C4-2B (cell line): Measurements from ENCODE around the gene RGS4.
A peak's percentile ranks its signal among the peaks of the same experiment; 100 is the strongest.

Experiments used
- H3K27ac ChIP-seq: fragments of 450-650 bp; 2 replicates; pipeline ENCODE4 v1.5.1; 2017
- CTCF ChIP-seq: fragments of 450-650 bp; conservative IDR thresholded peaks from 2 replicates; pipeline ENCODE4 v1.5.1; 2017; ENCODE audit warnings: mild to moderate bottlenecking
- ZFX ChIP-seq: fragments of 450-650 bp; IDR thresholded peaks from 2 replicates; pipeline ENCODE4 v1.6.1; 2017

Gene RGS4

GRCh38 chr1:163069142-163069541, at the start of gene RGS4:
Gene RGS4 (plus strand): TSS chr1:163069361. CDS start chr1:163069485, 124 bp downstream.
- no peak within 1 kb of the TSS for H3K27ac ChIP-seq
- peak; percentile 56 for TF ChIP-seq CTCF
- TF ChIP-seq ZFX: no peak

- no peak overlapping the region for H3K27ac ChIP-seq
- no peak for TF ChIP-seq CTCF
- TF ChIP-seq ZFX: no peak
Observed at GRCh38 chr1:163022129-163022528, 47.0 kb upstream of the RGS4 start.

- no peak overlapping the region for H3K27ac ChIP-seq
- TF ChIP-seq ZFX (no peak), CTCF (no peak)
Observed at GRCh38 chr1:163027610-163028009, 41.6 kb upstream of the RGS4 start.

- no peak overlapping the region for H3K27ac ChIP-seq
- TF ChIP-seq CTCF (no peak), ZFX (no peak)
Observed at GRCh38 chr1:163029901-163030300, 39.3 kb upstream of the RGS4 start.

- no peak overlapping the region for H3K27ac ChIP-seq
Observed at GRCh38 chr1:163035446-163036249, 33.5 kb upstream of the RGS4 start.

GRCh38 chr1:163036671-163037070, 32.5 kb upstream of the RGS4 start:
- TF ChIP-seq ZFX: no peak
- TF ChIP-seq CTCF: no peak
- no peak overlapping the region for H3K27ac ChIP-seq

More at GRCh38 chr1:163035446-163036249, 33.5 kb upstream of the RGS4 start:
- no peak for TF ChIP-seq CTCF
- TF ChIP-seq ZFX: no peak

GRCh38 chr1:163038928-163039706, 30.0 kb upstream of the RGS4 start:
- no peak overlapping the region for H3K27ac ChIP-seq
- TF ChIP-seq ZFX: no peak
- TF ChIP-seq CTCF: no peak
